NCI-H2196 (cell line): Measurements from ENCODE around the gene TIMP2.
"Not testable (repeated sequence)": the region's sequence is repeated elsewhere in the genome, so short reads cannot be mapped to it uniquely, and the experiment has no call there.

Experiments used
- DNase-seq: peaks from one replicate; lab custom pipeline; 2025; ENCODE audit not compliant: unreplicated experiment; lab: John Stamatoyannopoulos, UW

Gene TIMP2

DNA sequence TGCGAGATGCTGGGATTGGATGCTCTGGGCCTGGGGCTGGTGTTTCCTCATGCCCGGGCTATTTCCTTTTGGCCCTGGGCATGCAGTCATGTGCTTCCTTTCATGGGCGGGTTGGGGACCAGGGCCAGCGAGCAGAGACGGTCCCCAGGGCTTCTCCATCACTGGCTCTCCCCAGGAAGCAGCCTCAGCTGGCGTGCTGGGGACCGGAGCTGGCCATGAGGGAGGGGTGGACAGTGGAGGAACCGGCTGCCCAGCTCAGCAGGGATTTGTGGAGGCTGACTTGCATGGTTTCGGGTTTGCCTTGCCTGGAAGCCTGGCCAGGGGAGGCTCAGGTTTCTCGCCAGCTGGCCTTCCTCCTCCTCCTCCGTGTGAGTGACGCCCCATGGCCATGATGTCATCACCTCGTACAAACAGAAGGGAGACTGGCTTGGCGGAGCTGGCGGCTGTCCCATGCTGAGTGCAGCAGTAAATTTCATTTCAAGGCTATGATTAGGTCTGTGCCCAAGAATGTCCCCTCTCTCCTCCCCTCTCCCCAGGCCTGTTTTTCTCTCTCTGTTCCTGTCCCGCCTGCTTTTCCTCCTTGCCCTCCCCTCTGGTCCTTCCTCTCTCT is 8.9 kb upstream of the TIMP2 start:
- peak; percentile 99 for DNase-seq

DNA sequence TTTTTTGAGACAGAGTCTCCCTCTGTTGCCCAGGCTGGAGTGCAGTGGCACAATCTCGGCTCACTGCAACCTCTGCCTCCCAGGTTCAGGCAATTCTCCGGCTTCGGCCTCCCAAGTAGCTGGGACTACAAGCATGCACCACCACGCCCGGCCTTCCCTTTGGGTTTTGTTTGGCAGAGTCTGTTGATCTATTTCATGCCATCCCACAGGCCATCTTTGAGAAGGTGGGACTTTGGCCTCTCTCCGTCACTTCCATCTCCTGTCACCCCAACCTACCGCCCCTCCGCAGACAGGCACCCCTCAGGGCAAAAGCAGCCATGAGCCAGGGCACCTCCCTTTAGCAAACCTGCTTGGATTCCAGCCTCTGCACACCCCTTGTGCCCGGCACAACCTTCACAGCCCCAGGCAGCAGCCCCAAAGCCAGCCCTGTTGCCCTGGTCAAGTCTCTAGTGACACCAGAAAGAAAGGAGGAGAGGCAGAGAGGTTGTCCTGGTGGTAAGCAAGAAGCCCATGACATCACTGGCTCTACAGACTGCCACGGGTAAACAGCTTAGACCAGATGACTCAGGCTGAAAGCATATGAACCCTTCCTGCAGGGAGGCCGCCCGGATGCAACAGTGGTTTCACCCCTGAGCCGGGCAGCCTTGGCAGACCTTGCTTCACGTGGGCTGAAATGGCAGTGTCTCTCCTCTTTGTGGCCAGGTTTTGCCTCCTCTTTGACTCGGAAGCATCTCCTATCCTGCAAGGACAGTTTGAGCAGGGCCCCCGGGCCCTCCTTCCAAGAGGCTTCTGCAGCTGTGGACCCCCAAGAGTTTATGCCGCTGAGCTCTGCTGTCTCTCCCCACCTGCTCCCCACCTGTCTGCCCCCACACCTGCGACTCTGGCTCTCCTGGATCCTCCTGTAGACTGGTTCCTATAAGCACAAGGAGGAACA is 8.1 kb upstream of the TIMP2 start:
- DNase-seq = peak; percentile 79

DNA sequence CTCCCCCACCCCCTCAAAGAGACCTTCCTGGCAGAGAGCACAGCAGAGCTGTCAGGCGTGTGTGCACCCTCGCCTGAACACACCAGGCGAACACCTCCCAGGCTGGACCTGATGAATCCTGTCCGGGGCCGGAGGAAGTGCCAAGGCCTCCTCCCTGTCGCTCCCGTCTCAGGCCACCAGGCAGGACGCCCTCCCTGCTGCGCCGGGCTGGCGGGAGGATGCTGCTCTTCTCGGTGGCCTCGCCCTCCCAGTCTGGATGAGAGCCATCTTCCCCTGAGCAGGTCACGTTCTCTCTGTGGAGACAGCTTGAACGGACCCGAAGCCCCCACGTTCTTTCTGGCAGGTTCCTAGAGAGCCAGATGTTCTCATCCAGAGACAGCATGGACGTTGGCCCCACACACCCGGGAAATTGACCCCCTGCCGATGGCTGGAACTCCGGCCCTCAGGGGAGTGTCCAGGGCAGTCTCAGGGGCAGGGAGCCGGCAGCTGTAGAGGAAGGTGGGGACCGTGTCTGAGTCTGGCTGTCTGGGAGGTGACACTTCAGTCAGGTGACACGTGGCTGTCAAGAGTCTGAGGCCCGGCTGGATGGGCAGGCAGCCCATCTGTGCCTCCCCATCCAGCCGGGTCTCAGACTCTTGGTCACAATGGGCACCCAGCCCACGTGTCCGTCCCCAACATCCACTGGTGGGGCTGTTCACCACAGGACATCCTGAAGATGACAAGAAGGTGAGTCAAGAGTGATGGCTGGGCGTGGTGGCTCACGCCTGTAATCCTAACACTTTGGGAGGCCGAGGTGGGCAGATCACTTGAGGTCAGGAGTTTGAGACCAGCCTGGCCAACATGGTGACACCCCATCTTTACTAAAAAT is 5.0 kb upstream of the TIMP2 start:
- no peak for DNase-seq

DNA sequence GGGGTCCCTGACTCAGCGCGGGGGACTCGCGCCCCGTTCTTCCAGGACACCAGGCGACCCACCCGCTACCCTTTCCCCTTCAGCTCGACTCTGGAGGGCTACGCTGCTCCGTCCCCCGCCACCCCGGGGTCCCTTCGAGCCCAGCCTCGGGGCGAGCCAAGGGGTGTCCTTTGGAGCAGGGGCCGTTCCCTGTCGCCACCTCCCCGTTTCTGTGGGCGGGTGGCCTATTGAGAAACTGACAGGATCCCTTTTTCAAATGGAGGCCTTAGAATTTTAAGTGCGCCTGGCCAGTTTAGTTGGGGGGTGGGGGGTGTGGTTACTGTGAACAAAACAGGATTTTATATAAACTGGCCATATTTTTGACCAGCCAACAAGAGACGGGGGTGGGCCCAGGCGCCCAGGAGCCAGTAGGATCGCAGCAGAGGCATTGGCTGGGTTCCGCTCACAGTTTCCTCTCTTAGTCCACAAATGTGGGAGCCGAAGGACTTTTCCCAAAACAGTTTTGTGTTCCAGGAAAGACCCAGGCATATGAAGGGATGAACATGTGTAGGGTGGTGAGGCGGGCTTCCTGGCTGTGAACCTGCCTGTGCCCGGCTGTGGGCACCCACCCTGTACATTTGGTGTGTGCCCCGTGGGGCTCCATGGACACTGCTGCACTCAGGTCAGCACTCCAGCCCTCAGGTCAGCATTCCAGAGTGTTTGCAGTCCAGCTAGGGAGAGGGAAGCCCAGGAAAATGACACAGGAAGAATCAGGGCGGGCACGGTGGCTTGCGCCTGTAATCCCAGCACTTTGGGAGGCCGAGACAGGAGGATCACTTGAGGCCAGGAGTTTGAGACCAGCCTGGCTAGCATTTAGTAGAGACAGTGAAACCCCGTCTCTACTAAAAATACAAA is 722 bp upstream of the TIMP2 start:
- DNase-seq = peak; percentile 34

DNA sequence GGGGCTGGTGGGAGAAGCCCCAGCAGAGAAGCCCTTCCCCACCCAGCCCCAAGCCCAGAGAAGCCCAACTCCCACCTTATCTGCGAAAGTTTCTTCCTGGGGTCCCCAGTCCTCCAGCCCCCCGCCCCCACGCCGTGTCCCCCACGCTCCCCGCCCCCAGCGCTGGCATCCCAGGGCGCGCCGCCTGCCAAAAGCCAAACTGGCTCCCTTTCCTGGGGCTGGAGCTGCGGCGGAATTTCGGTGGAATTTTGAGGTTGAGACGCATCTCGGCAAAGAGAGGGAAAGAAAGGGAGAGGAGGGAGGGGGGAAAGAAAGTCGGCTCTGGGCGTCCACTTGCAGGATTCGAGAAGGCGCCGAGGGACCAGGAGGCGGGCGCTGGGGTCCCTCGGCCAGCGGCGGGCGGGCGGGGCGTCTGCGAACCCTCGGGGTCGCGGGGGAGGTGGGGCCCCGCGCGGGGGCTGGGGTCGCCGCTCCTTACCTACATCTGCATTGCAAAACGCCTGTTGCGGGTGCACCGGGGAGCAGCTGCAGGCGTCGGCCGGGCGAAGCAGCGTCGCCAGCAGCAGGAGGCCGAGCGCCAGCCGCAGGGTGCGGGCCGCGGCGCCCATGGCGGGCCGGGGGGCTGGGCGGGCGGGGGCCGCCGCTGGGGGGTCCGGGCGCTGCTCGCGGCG is 571 bp downstream of the TIMP2 start:
- DNase-seq = no peak

DNA sequence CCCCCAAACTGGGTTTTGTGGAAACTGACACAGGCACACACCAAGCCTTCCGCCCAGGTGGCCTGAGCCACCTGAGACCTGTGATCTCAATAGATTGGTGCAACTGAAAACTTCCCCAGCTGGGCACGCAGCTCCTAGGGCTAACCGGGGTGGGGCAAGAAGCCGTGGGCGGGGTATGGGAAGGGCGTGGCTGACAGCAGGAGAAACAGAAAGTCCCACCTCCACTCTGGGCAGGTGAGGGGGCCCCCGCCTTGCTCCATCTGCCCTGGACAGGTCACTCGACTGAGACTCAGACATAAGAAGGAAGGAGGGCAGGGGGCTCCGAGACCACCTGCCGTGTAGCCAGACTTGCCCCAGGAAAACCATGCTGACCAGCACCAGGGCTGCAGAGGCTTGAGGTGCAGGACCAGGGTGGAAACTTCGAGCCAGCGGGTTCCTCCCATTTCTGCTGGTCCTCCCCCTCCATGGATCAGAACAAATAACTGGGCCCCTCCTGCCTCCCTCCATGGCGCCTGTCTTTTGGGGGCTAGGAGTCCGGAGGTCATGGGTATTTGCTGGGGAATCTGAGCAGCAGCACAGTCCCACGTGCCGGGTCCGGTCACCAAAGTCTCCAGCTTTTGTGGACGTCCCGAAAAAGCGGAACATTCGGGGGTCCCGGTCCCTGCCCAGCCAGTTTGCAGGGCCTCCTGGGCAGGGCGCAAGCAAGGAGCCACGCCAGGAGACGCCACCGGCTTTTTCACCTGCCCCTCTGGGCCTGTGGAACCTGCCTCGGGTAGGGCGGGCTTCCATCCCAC is 1.3 kb downstream of the TIMP2 start:
- DNase-seq = peak; percentile 88

DNA sequence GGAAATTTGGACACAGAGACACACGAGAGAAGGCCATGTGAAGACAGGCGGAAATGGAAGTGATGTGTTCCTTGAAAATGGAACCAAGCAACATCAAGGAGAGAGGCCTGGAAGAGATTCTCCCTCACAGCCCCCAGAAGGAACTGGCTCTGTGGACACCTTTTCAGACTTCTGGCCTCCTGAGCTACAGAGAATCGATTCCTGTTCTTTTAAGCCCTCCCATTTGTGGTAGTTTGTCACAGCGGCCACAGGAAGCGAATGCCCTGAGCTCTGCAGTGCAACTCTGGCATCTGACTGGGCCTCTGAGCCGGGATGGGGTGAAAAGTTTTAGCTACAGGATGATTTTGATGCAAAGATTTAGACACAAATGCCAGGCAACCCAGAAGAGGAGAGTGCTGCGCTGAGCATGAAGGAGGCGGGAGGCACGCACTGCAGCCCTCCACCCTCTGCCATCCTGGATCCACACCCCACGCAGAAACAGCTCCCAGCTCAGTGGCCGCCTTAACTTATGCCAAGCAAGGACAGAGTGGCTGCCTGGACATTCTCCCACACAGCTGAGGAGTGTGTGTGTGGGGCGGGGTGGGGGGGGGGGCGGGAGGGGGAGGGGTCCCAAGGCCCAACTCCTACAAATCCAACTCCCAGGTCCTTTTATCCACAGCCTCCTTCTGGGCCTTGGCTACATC is 2.2 kb downstream of the TIMP2 start:
- DNase-seq = no peak

DNA sequence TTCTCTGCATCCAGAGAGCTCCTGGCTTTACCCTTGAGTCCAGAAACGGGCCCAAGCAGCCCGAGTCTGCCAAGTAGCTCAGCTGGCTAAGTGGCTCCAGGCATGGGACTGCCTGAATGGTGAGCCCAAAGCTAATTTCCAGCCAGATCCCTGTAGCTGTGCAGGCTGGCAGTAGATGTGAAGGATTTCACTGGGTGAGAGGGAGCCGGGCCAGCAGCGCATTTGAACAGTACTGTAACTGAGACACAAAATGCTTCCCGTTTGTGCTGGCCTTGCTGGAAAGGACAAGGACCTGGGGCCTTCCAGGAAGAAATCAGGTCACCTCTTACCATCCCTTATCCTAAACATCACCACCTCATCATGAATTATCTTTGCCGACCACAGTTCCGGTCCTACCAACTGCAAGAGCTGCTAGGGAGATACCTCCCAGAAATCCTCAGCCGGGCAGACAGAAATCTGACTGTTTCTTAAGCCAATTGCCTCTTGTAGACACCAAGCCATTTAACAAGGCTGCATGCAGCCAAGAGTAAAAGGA is 3.7 kb downstream of the TIMP2 start:
- DNase-seq = no peak

DNA sequence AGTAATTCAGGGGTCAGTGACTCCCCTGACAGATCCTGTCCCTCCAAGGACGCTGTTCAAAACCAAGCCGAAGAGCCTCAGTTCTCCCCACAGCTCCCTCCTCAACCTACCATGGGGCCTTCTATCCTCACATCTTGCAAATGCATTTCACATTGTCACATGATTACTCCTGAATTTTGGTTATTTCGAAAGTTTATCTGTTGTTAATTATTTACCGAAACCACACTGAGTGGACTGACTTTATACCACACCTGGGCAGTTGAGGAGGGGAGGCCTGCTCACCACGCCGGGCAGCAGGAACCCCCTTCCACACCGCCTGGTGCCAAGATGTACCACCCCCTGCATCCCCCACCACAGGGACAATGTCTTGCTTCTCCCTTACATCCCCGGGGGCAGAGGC is 4.7 kb downstream of the TIMP2 start:
- no peak for DNase-seq

DNA sequence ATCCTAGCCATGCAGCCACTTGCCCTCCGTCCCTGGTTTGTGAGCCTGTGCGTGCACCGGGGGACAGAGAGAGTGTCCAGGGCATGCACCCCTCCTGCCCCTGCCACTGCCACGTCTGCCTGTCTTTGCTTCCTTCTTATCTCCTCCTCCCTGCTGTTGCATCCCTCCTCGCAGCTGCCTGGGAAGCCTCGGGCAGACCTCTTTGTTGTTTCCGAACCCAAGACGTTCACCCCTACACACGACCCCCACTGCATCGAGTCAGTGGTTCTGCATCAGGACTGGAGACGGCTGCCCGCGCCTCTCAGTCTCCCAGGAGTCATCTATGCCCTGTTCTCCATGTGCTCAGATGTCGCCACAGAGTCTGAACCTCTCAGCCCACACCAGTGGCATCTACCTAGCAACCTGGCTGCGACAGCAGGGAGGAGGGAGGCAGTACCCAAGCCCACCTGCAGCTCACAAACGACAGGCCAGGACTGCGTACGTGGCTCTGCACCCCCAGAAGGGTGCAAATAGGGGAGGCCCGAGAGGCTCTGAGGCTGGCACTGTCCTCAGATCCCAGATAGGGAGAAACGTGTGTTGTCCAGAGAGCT is 5.2 kb downstream of the TIMP2 start:
- DNase-seq = no peak

DNA sequence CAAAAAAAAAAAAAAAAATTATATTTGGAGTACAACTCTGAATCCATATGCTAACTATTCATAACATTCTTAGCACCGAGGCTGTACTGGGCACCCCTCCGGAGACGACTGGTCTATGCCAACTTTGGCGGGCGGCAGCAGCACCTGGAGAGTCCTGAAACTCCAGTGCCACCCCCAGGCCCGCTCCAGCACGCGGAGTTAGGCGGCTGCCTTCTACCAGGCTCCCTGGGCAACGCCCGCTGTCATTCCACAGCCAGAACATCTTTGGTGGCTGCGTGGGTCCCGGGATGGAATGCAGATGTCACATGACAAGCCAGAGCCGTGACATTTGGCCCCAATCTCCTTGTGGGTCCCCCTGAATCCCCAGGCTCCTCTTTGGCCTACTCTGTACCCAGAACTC is 6.2 kb downstream of the TIMP2 start:
- DNase-seq = no peak

DNA sequence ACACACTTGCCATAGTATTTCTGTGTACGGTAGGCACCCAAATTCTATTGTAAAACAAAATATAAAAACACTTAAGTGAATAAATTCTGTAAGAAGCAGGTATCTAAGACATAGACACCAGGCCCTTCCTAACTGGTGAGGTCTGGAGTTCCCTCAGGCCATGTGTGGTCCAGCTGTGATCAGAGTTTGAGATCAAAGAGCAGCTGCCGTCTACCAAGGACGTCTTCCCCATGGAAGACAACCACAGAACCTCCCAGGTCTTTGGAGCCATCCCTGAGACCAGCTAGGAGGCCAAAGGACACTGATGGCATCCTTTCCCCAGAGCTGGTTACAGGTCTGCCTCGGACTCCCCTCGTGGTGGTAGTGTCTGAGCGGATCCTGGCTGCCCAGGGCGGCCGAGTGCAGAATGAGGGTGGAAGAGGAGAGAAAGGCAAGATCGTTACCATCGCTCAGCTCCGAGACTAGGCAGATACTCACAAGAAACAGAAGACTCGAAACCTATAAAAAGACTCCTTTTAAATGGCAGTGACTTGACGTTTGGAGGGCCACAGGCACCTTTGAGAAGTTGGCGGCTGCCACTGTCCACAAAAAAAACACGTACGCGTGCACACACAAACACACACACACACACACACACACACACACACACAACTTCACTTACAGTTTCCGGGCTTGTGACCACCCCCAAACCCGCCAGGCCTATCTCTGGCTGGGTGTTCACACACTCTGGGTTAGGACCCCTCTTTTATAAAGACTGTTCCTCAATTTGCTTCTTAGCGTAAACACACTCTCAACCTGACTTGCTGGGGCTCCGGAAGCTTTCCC is 7.5 kb downstream of the TIMP2 start:
- no peak for DNase-seq

DNA sequence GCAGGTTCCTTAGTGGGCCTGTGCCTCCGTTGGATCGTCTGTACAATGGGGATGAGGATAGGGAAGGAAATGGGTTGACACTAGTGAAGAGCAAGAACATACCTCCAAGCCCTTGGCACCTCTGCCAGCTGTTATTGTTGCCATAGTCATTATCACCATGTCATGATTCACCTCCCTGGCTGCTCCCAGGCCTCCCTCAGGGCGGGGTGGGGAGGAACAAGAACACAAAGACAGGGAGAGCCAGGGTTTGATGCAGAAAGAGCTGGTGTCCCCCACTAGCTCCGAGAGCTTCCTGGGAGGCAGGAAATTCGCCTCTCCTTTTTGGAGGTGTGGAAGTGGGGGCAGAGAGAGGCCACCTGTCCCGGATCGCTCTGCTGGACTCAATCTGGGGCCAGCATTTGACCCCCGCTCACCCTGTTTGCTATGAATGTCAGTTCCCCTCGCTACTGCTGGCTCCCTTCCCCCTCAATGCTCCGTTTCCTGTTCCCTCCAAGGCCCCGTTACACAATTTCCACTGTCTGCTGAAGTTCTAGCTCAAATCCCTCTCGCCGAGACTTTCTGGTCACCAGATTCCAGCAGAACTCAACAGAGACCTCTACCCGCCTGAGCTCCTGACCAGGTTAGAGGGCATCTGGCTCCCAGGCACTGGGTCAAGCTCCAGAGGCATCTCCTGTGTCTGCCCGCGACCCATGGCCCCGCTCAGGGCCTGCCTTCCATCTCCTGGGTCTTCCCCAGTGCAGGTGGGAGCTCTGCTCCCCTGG is 9.1 kb downstream of the TIMP2 start:
- DNase-seq = no peak

DNA sequence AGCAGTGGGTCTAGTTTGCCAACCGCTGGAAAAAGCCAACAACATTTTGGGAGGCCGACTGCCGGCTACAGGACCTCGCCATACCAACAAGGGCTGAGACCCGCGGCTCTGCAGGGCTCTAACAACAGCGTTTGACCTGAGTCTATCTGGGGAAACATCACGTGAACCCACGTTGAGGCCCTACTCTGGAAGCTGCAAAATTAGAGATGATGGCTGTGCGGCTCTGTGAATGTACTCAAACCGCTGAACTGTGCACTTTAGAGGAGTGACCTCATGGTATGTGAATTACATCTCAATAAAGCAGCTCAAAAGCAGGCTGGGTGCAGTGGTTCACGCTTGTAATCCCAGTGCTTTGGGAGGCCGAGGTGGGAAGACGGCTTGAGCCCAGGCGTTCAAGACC is 12.1 kb downstream of the TIMP2 start:
- no peak for DNase-seq

DNA sequence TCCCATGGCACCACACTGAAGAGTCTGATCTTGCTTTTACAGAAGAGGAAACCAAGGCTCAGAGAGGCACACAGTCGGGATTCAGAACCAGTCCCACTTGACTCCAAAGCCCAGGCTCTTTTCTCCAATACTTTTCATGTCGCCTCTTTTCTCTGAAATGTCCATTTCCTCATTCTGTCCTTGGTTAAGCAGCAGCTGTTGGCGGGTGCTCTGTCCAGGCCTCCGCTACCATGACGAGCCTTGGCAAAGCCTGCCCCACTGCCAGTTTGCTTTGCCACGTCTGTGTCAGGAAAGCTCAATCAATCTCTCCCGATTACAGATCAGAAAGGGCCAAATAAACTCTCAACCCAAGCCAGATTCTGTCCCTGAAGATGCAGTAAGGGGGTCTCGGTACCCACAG is 13.1 kb downstream of the TIMP2 start:
- DNase-seq = peak; percentile 31

DNA sequence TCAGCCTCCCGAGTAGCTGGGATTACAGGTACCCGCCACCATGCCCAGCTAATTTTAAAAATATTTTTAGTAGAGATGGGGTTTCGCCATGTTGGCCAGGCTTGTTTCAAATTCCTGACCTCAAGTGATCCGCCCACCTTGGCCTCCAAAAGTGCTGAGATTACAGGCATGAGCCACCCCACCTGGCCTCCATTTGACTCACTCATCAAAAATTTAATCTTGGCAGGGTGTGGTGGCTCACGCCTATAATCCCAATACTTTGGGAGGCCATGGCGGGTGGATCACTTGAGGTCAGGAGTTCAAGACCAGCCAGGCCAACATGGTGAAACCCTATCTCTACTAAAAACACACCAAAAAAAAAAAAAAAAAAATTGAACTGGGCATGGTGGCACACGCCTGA is 13.6 kb downstream of the TIMP2 start:
- DNase-seq = not testable (repeated sequence)
